Neural cell (in vitro differentiated cells): ENCODE data around the gene UBE2E1. TPM values are rescaled to one million over a fixed set of nuclear protein-coding genes. Genes with fewer than 3 reads are reported as not detected.

Experiments
- H2AFZ ChIP-seq: fragments of 200-600, 300-800 bp; sonication (generic), shearing (Covaris generic); 2 replicates; pipeline ENCODE4 v1.6.0; 2014; ENCODE audit warnings: low read depth, mild to moderate bottlenecking, antibody characterized with exemption, low read length, moderate library complexity
- H3F3A ChIP-seq: fragments of 200-600 bp; shearing (Covaris generic); 2 replicates; pipeline ENCODE4 v1.6.1; 2016; ENCODE audit warnings: mild to moderate bottlenecking, moderate library complexity, mixed read lengths, antibody characterized with exemption, low read length; ENCODE audit not compliant: insufficient read depth, poor library complexity, severe bottlenecking
- H3K27ac ChIP-seq: fragments of 200-600, 300-800 bp; sonication (generic), shearing (Covaris generic); 2 replicates; pipeline ENCODE4 v1.5.1; 2014; ENCODE audit warnings: mild to moderate bottlenecking, low read length, moderate library complexity
- H3K27me3 ChIP-seq: fragments of 300-800, 200-600 bp; sonication (generic), shearing (Covaris generic); 2 replicates; pipeline ENCODE4 v1.6.0; 2014; ENCODE audit warnings: mild to moderate bottlenecking, low read depth, low read length, moderate library complexity; ENCODE audit not compliant: insufficient read depth
- H3K36me3 ChIP-seq: fragments of 300-800, 200-600 bp; sonication (generic), shearing (Covaris generic); 2 replicates; pipeline ENCODE4 v1.5.1; 2014; ENCODE audit warnings: mild to moderate bottlenecking, antibody characterized with exemption, low read length, moderate library complexity; ENCODE audit not compliant: insufficient read depth
- H3K4me2 ChIP-seq: fragments of 300-800, 200-600 bp; sonication (generic), shearing (Covaris generic); 2 replicates; pipeline ENCODE4 v1.6.0; 2014; ENCODE audit warnings: mild to moderate bottlenecking, low read length
- H3K4me3 ChIP-seq: fragments of 300-800, 200-600 bp; sonication (generic), shearing (Covaris generic); 2 replicates; pipeline ENCODE4 v1.5.1; 2014; ENCODE audit warnings: mild to moderate bottlenecking, low read length, moderate library complexity
- H3K79me2 ChIP-seq: fragments of 200-600 bp; shearing (Covaris generic); replicated peaks from 2 replicates; pipeline ENCODE4 v1.6.0; 2014; ENCODE audit warnings: mild to moderate bottlenecking, low read length, moderate library complexity; ENCODE audit not compliant: insufficient read depth
- H3K9ac ChIP-seq: fragments of 300-800, 200-600 bp; sonication (generic), shearing (Covaris generic); 2 replicates; pipeline ENCODE4 v1.6.1; 2016; ENCODE audit warnings: mild to moderate bottlenecking, low read length, mixed read lengths
- H3K9me2 ChIP-seq: fragments of 200-600 bp; shearing (Covaris generic); 2 replicates; pipeline ENCODE4 v1.6.1; 2016; ENCODE audit warnings: mild to moderate bottlenecking, low read length, mixed read lengths; ENCODE audit not compliant: insufficient read depth
- H3K9me3 ChIP-seq: fragments of 200-600, 300-800 bp; sonication (generic), shearing (Covaris generic); 2 replicates; pipeline ENCODE4 v1.6.1; 2016; ENCODE audit warnings: mild to moderate bottlenecking, mixed run types, low read length, moderate library complexity, mixed read lengths
- H4K20me1 ChIP-seq: fragments of 200-600 bp; shearing (Covaris generic); 2 replicates; pipeline ENCODE4 v1.6.1; 2016; ENCODE audit warnings: mild to moderate bottlenecking, mixed run types; ENCODE audit not compliant: insufficient read depth
- EP300 ChIP-seq: fragments of 450-650 bp; conservative IDR thresholded peaks from 2 replicates; pipeline ENCODE4 v1.6.1; 2014; ENCODE audit warnings: antibody characterized with exemption, mild to moderate bottlenecking, moderate library complexity; ENCODE audit not compliant: poor library complexity, severe bottlenecking
- EZH2 ChIP-seq: fragments of 200-600, 300-800 bp; shearing (Covaris generic), sonication (generic); IDR thresholded peaks from 2 replicates; pipeline ENCODE4 v1.6.1; 2014; ENCODE audit warnings: antibody characterized with exemption, low read length, borderline replicate concordance, mild to moderate bottlenecking; ENCODE audit not compliant: insufficient read depth, poor library complexity, severe bottlenecking
- MXI1 ChIP-seq: fragments of 450-650 bp; conservative IDR thresholded peaks from 2 replicates; pipeline ENCODE4 v1.6.1; 2014; ENCODE audit warnings: antibody characterized with exemption, mild to moderate bottlenecking; ENCODE audit not compliant: poor library complexity, severe bottlenecking
- POLR2AphosphoS5 ChIP-seq: IDR thresholded peaks from 2 replicates; pipeline ENCODE4 v1.6.1; 2012
- RAD21 ChIP-seq: fragments of 450-650 bp; conservative IDR thresholded peaks from 2 replicates; pipeline ENCODE4 v1.6.1; 2014; ENCODE audit warnings: antibody characterized with exemption, mild to moderate bottlenecking, moderate library complexity
- SMC3 ChIP-seq: fragments of 450-650 bp; conservative IDR thresholded peaks from 2 replicates; pipeline ENCODE4 v1.6.1; 2014; ENCODE audit warnings: antibody characterized with exemption, mild to moderate bottlenecking, moderate library complexity; ENCODE audit not compliant: poor library complexity
- TAF1 ChIP-seq: IDR thresholded peaks from 2 replicates; pipeline ENCODE4 v1.6.1; 2012; ENCODE audit warnings: low read depth
- polyA plus RNA-seq: library from polyadenylated mRNA; depleted of rRNA; stranded (reverse); fragments of >200 nt; gene quantifications from 2 replicates; pipeline ENCODE4 v1.2.3, GENCODE V29; 2014
- TF ChIP-seq, protein P1 (sequence below): IDR thresholded peaks from 2 replicates; pipeline ENCODE4 v1.6.1; 2012; ENCODE audit warnings: borderline replicate concordance
- TF ChIP-seq, protein P2 (sequence below): fragments of 450-650 bp; IDR thresholded peaks from 2 replicates; pipeline ENCODE4 v1.5.1; 2014; ENCODE audit warnings: antibody characterized with exemption, mild to moderate bottlenecking, moderate library complexity; ENCODE audit not compliant: poor library complexity, severe bottlenecking

The UBE2E1 gene
- polyA plus RNA-seq, 1 donor from 2014 or later = 157 TPM

- Histone ChIP-seq H3K36me3 (peaks cover 5% of the 10 kb centered on the region), H2AFZ (no peak overlapping the region), H3K79me2 (no peaks in the 10 kb centered on the region), H3K9ac (no peak overlapping the region), H3K27me3 (no peaks in the 10 kb centered on the region), H3K9me2 (no peaks in the 10 kb centered on the region), H3K27ac (no peak overlapping the region), H3K4me3 (no peak overlapping the region), H3F3A (no peaks in the 10 kb centered on the region), H4K20me1 (no peaks in the 10 kb centered on the region), H3K9me3 (no peaks in the 10 kb centered on the region), H3K4me2 (no peak overlapping the region)
- TF ChIP-seq EZH2 = no peak
- TF ChIP-seq MXI1 = no peak
- TF ChIP-seq TAF1 = no peak
- TF ChIP-seq, protein P1, sequence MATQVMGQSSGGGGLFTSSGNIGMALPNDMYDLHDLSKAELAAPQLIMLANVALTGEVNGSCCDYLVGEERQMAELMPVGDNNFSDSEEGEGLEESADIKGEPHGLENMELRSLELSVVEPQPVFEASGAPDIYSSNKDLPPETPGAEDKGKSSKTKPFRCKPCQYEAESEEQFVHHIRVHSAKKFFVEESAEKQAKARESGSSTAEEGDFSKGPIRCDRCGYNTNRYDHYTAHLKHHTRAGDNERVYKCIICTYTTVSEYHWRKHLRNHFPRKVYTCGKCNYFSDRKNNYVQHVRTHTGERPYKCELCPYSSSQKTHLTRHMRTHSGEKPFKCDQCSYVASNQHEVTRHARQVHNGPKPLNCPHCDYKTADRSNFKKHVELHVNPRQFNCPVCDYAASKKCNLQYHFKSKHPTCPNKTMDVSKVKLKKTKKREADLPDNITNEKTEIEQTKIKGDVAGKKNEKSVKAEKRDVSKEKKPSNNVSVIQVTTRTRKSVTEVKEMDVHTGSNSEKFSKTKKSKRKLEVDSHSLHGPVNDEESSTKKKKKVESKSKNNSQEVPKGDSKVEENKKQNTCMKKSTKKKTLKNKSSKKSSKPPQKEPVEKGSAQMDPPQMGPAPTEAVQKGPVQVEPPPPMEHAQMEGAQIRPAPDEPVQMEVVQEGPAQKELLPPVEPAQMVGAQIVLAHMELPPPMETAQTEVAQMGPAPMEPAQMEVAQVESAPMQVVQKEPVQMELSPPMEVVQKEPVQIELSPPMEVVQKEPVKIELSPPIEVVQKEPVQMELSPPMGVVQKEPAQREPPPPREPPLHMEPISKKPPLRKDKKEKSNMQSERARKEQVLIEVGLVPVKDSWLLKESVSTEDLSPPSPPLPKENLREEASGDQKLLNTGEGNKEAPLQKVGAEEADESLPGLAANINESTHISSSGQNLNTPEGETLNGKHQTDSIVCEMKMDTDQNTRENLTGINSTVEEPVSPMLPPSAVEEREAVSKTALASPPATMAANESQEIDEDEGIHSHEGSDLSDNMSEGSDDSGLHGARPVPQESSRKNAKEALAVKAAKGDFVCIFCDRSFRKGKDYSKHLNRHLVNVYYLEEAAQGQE = no peak
- TF ChIP-seq POLR2AphosphoS5 = no peak
- TF ChIP-seq SMC3 = no peak
- TF ChIP-seq, protein P2, sequence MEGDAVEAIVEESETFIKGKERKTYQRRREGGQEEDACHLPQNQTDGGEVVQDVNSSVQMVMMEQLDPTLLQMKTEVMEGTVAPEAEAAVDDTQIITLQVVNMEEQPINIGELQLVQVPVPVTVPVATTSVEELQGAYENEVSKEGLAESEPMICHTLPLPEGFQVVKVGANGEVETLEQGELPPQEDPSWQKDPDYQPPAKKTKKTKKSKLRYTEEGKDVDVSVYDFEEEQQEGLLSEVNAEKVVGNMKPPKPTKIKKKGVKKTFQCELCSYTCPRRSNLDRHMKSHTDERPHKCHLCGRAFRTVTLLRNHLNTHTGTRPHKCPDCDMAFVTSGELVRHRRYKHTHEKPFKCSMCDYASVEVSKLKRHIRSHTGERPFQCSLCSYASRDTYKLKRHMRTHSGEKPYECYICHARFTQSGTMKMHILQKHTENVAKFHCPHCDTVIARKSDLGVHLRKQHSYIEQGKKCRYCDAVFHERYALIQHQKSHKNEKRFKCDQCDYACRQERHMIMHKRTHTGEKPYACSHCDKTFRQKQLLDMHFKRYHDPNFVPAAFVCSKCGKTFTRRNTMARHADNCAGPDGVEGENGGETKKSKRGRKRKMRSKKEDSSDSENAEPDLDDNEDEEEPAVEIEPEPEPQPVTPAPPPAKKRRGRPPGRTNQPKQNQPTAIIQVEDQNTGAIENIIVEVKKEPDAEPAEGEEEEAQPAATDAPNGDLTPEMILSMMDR = no peak
- no peak for TF ChIP-seq RAD21
- no peak for TF ChIP-seq EP300
Observed at GRCh38 chr3:23876923-23877322, 71.2 kb downstream of the UBE2E1 start.

- no peaks in the 10 kb centered on the region for H3K9me2 ChIP-seq
- no peak overlapping the region for H2AFZ ChIP-seq
- no peaks in the 10 kb centered on the region for H3K27me3 ChIP-seq
- no peaks in the 10 kb centered on the region for H3K79me2 ChIP-seq
- H3K4me3 ChIP-seq = no peak overlapping the region
- H3K9ac ChIP-seq = no peak overlapping the region
- H3K27ac ChIP-seq = no peak overlapping the region
- H3F3A ChIP-seq = no peaks in the 10 kb centered on the region
- H4K20me1 ChIP-seq = no peaks in the 10 kb centered on the region
- TF ChIP-seq SMC3 (no peak), TAF1 (no peak), EP300 (no peak)
- peaks cover 5% of the 10 kb centered on the region for H3K36me3 ChIP-seq
- H3K9me3 ChIP-seq = no peaks in the 10 kb centered on the region
- H3K4me2 ChIP-seq = no peak overlapping the region
Observed at GRCh38 chr3:23877329-23877980, 71.7 kb downstream of the UBE2E1 start.

DNA sequence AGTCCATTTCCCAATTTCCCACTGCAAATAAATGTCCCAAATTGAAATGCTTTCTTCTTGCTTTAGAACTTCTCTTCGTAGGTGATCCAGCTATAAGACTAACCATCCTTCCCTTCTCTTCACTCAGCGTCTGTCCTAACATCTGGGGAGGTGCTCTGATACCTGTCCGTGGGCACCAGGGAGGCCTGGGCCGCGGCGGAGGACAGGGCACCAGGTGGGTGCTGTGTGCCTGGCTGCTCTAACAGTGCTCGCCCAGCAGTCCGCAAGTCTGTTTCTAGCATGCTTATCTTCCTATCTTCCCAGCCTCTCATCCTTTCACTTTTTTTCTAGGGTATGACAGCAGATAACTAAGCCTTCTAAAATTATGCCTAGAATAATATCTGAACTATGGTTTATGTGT is 73.7 kb downstream of the UBE2E1 start:
- TF ChIP-seq, protein P2 = no peak
- TF ChIP-seq EZH2 (no peak), RAD21 (no peak), EP300 (no peak), TAF1 (no peak), MXI1 (no peak), SMC3 (no peak), POLR2AphosphoS5 (no peak)
- TF ChIP-seq, protein P1 = no peak
- H3K79me2 ChIP-seq = no peaks in the 10 kb centered on the region
- no peaks in the 10 kb centered on the region for H3F3A ChIP-seq
- no peak overlapping the region for H3K9ac ChIP-seq
- H2AFZ ChIP-seq = no peak overlapping the region
- H3K27me3 ChIP-seq = no peaks in the 10 kb centered on the region
- no peaks in the 10 kb centered on the region for H4K20me1 ChIP-seq
- H3K27ac ChIP-seq = no peak overlapping the region
- no peak overlapping the region for H3K4me3 ChIP-seq
- peaks cover 5% of the 10 kb centered on the region for H3K36me3 ChIP-seq
- H3K9me3 ChIP-seq = no peaks in the 10 kb centered on the region
- no peaks in the 10 kb centered on the region for H3K9me2 ChIP-seq
- H3K4me2 ChIP-seq = no peak overlapping the region
